ENCODE results near the gene DYNLT1. TPM values are rescaled to one million over a fixed set of nuclear protein-coding genes. Genes with fewer than 3 reads are reported as not detected.
"Not testable (repeated sequence)": the region's sequence is repeated elsewhere in the genome, so short reads cannot be mapped to it uniquely, and the experiment has no call there.

The DYNLT1 gene
- total RNA-seq, 4 donors from 2014 or later = 36.6 to 80.0 (median 49.1) TPM

GRCh38 chr6:158638324-158638854 is 6.2 kb downstream of the DYNLT1 start:
- peaks cover 0 to 55% (median 25%) of the 10 kb centered on the region in 3 donors for H3K36me3 ChIP-seq
- H3K9me3 ChIP-seq = no peaks in the 10 kb centered on the region
- peaks cover 0 to 29% (median 14%) of the 10 kb centered on the region in 4 donors for H3K4me1 ChIP-seq
- no peak overlapping the region for H3K27ac ChIP-seq
- no peak for DNase-seq (ENCODE audit: low spot score in 2 of 2)
- TF ChIP-seq, protein P1, sequence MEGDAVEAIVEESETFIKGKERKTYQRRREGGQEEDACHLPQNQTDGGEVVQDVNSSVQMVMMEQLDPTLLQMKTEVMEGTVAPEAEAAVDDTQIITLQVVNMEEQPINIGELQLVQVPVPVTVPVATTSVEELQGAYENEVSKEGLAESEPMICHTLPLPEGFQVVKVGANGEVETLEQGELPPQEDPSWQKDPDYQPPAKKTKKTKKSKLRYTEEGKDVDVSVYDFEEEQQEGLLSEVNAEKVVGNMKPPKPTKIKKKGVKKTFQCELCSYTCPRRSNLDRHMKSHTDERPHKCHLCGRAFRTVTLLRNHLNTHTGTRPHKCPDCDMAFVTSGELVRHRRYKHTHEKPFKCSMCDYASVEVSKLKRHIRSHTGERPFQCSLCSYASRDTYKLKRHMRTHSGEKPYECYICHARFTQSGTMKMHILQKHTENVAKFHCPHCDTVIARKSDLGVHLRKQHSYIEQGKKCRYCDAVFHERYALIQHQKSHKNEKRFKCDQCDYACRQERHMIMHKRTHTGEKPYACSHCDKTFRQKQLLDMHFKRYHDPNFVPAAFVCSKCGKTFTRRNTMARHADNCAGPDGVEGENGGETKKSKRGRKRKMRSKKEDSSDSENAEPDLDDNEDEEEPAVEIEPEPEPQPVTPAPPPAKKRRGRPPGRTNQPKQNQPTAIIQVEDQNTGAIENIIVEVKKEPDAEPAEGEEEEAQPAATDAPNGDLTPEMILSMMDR (IDR thresholded peaks at IDR 0.05) = no peak
- no peak for TF ChIP-seq POLR2A (IDR thresholded peaks at IDR 0.05)
- TF ChIP-seq EP300 (IDR thresholded peaks at IDR 0.05) = no peak
- 77 to 85% methylated on average over 3 of the region's 3 CpGs for WGBS, 2 donors
- no peak overlapping the region for H3K4me3 ChIP-seq
- H3K27me3 ChIP-seq = no peaks in the 10 kb centered on the region

DNA sequence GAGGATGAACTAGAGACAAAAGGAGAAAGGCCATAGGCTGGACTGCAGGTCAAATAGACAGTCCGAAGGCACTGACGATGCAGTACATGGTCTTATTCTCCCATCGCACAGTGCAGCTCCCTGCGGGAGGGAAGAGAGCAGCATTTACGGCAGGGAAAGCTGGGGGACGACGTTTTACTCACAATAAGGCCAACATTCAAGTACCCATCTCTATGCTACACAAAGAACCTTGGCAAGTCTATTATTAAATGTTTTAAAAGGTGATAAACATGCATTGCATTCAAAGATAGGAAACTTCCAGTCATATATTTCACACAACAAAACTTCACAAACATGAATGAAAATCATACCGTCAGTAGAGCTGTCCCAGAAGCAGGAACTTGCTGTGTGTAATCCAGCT is 7.8 kb downstream of the DYNLT1 start:
- Histone ChIP-seq H3K27me3 (no peaks in the 10 kb centered on the region), H3K4me3 (no peak overlapping the region), H3K36me3 (peaks cover 0 to 68% (median 30%) of the 10 kb centered on the region in 3 donors), H3K27ac (no peak overlapping the region), H3K9me3 (no peaks in the 10 kb centered on the region), H3K4me1 (peaks cover 0 to 19% (median 3%) of the 10 kb centered on the region in 4 donors)
- no peak for DNase-seq (ENCODE audit: low spot score in 2 of 2)
- no peak for TF ChIP-seq EP300 (IDR thresholded peaks at IDR 0.05)
- TF ChIP-seq, protein P1 (IDR thresholded peaks at IDR 0.05) = no peak
- TF ChIP-seq POLR2A (IDR thresholded peaks at IDR 0.05) = no peak
- 86% methylated on average over 8 of the region's 8 CpGs for WGBS, 2 donors

- H3K4me1 ChIP-seq = peaks cover 0 to 19% (median 0%) of the 10 kb centered on the region in 4 donors
- H3K27me3 ChIP-seq = no peaks in the 10 kb centered on the region
- H3K36me3 ChIP-seq = peaks cover 0 to 74% (median 34%) of the 10 kb centered on the region in 3 donors
- H3K9me3 ChIP-seq = no peaks in the 10 kb centered on the region
- TF ChIP-seq POLR2A (IDR thresholded peaks at IDR 0.05) (no peak), EP300 (IDR thresholded peaks at IDR 0.05) (no peak)
- TF ChIP-seq, protein P1 (IDR thresholded peaks at IDR 0.05) = no peak
- no peak overlapping the region for H3K4me3 ChIP-seq
- H3K27ac ChIP-seq = no peak overlapping the region
- 84 to 88% methylated on average over 7 of the region's 7 CpGs for WGBS, 2 donors
- DNase-seq (ENCODE audit: low spot score in 2 of 2) = no peak
These were observed 9.0 kb downstream of the DYNLT1 start for GRCh38 chr6:158635427-158636073.

- 84% methylated on average over 6 of the region's 6 CpGs for WGBS, 2 donors
- TF ChIP-seq, protein P1 (IDR thresholded peaks at IDR 0.05) = no peak
- Histone ChIP-seq H3K27me3 (no peaks in the 10 kb centered on the region), H3K9me3 (no peaks in the 10 kb centered on the region), H3K4me1 (peaks cover 0 to 18% (median 0%) of the 10 kb centered on the region in 4 donors), H3K27ac (no peak overlapping the region), H3K36me3 (peaks cover 0 to 70% (median 34%) of the 10 kb centered on the region in 3 donors), H3K4me3 (no peak overlapping the region)
- DNase-seq (ENCODE audit: low spot score in 2 of 2) = no peak
These were observed 9.7 kb downstream of the DYNLT1 start for GRCh38 chr6:158634695-158635426.

DNA sequence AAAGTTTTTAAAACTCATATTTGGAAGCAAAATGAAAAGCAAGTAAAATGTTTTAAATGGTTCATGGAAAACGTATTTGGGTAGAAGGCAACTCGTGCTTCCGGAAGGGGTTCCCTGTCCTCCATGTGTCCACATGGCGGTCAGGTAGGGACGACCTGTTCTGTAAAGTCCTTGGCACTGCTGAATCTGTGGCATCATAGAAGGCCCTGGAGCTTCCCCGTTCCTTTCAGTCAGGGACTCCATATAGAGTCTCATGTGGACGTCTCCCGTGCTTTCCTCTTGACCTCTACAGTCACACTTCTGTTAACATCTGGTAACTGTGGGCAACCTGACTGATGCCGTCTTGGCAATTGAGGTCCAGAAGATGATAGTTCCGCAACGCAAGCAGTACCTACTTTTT is 11.4 kb downstream of the DYNLT1 start:
- H3K36me3 ChIP-seq = peaks cover 0 to 76% (median 27%) of the 10 kb centered on the region in 3 donors
- DNase-seq (ENCODE audit: low spot score in 2 of 2) = no peak
- H3K4me1 ChIP-seq = peaks cover 0 to 18% (median 0%) of the 10 kb centered on the region in 4 donors
- no peak for TF ChIP-seq POLR2A (IDR thresholded peaks at IDR 0.05)
- TF ChIP-seq EP300 (IDR thresholded peaks at IDR 0.05) = no peak
- TF ChIP-seq, protein P1 (IDR thresholded peaks at IDR 0.05) = no peak
- no peaks in the 10 kb centered on the region for H3K27me3 ChIP-seq
- no peak overlapping the region for H3K4me3 ChIP-seq
- H3K27ac ChIP-seq = no peak overlapping the region
- WGBS, 2 donors = 93% methylated on average over 11 of the region's 11 CpGs
- H3K9me3 ChIP-seq = no peaks in the 10 kb centered on the region

- DNase-seq (ENCODE audit: low spot score in 2 of 2); H3K27me3 ChIP-seq; H3K4me3 ChIP-seq; H3K9me3 ChIP-seq: not testable (repeated sequence)
- H3K36me3 ChIP-seq = peaks cover 0 to 81% (median 24%) of the 10 kb centered on the region in 3 donors
- 92 to 93% methylated on average over 3 of the region's 3 CpGs for WGBS, 2 donors
- peak overlapping the region in 3 of 4 donors; percentile 38 to 70 (median 57) for H3K27ac ChIP-seq
- peaks cover 0 to 18% (median 0%) of the 10 kb centered on the region in 4 donors for H3K4me1 ChIP-seq
These were observed 11.9 kb downstream of the DYNLT1 start for GRCh38 chr6:158632538-158633119.
